ENCODE results near the gene EHD3. TPM values are rescaled to one million over a fixed set of nuclear protein-coding genes. Genes with fewer than 3 reads are reported as not detected.
A peak's percentile ranks its signal among the peaks of the same experiment; 100 is the strongest.
"Not testable (repeated sequence)": the region's sequence is repeated elsewhere in the genome, so short reads cannot be mapped to it uniquely, and the experiment has no call there.

Gene EHD3
- polyA plus RNA-seq, 1 experiment: 39.8 TPM

DNA sequence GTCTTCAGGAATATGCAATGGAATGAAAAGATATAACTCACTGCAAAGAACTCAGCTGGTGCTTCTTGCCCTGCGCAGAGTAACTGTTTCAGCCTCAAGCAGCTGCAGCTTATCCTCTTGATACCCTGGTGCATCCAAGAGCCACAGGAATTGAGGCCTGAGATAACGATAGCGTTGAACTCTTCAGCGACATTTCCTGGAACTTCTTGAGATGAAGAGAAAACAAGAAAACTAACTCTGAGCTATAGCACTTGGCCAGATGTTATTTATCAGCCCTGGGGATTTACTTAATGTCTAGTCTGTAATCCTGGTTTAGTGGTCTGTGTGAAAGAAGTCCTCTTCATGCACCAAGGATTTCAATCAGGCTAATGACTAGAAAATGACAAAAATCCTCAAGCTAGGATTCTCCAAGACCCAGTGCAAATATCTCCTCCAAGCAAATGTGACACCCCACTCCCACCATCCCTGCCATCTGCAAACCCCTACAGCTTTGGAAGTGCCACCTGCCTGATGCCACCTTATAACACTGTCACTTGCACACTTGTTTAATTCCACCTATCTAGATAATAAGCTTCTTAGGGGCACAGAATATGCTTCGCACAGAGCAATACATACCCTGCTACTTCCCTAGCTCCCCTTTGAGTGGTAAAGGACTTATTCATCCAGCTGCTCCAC, 40.6 kb downstream of the EHD3 start:
- Histone ChIP-seq H3K4me3 (ENCODE audit: low read depth, low read length) (no peak overlapping the region), H3K27ac (ENCODE audit: low read depth, low read length) (peak overlapping the region; percentile 42), H3K9me3 (ENCODE audit: control insufficient read depth, insufficient read depth, low read length) (no peaks in the 10 kb centered on the region; the same call in 1 of the 2 replicates), H3K27me3 (ENCODE audit: control insufficient read depth, insufficient read depth, low read length) (peaks cover 6% of the 10 kb centered on the region)
- TF ChIP-seq, protein P1, sequence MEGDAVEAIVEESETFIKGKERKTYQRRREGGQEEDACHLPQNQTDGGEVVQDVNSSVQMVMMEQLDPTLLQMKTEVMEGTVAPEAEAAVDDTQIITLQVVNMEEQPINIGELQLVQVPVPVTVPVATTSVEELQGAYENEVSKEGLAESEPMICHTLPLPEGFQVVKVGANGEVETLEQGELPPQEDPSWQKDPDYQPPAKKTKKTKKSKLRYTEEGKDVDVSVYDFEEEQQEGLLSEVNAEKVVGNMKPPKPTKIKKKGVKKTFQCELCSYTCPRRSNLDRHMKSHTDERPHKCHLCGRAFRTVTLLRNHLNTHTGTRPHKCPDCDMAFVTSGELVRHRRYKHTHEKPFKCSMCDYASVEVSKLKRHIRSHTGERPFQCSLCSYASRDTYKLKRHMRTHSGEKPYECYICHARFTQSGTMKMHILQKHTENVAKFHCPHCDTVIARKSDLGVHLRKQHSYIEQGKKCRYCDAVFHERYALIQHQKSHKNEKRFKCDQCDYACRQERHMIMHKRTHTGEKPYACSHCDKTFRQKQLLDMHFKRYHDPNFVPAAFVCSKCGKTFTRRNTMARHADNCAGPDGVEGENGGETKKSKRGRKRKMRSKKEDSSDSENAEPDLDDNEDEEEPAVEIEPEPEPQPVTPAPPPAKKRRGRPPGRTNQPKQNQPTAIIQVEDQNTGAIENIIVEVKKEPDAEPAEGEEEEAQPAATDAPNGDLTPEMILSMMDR (IDR thresholded peaks at IDR 0.05; ENCODE audit: low read depth, low read length): no peak
- DNase-seq (ENCODE audit: low read depth, low spot score): peak; percentile 62
- ChIA-PET CTCF (interaction anchor here (1.3 to 2.9 kb wide), 5 partner anchors 23 to 563 kb away, joined by 4 to 12 read pairs (median 8); partner anchors contain the start of gene EHD3), POLR2A (interaction anchor here (0.7 to 1.7 kb wide), 3 partner anchors 23 to 45 kb away, joined by 3 to 33 read pairs (median 5); partner anchors contain the start of gene EHD3)

DNA sequence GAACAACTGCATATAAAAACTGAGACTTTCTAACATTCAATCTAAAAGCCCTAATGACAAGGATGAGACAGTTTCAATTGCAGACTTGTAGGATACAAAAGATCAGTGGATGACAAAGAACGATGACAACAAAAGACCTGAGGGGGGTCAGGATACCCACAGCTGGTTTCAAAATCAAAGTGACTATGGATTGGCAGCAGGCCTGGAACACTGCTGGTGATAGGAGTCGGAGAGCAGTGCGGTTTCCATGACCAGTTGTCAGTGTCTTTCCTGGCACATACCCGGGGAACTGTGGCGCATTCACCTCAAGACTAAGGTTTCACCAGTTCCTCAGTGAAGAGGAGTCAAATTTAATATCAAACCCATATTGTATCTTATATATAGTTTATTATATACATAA, 42.0 kb downstream of the EHD3 start:
- no peaks in the 10 kb centered on the region; the same call in 1 of the 2 replicates for H3K9me3 ChIP-seq (ENCODE audit: control insufficient read depth, insufficient read depth, low read length)
- H3K27ac ChIP-seq (ENCODE audit: low read depth, low read length): no peak overlapping the region
- ChIA-PET POLR2A (no interaction called here), CTCF (interaction anchor here (2.2 to 2.9 kb wide), 2 partner anchors 58 to 564 kb away, joined by 11 to 12 read pairs; no protein-coding TSS in a partner anchor)
- no peak for DNase-seq (ENCODE audit: low read depth, low spot score)
- TF ChIP-seq, protein P1 (IDR thresholded peaks at IDR 0.05; ENCODE audit: low read depth, low read length): no peak
- H3K27me3 ChIP-seq (ENCODE audit: control insufficient read depth, insufficient read depth, low read length): peaks cover 6% of the 10 kb centered on the region
- no peak overlapping the region for H3K4me3 ChIP-seq (ENCODE audit: low read depth, low read length)

DNA sequence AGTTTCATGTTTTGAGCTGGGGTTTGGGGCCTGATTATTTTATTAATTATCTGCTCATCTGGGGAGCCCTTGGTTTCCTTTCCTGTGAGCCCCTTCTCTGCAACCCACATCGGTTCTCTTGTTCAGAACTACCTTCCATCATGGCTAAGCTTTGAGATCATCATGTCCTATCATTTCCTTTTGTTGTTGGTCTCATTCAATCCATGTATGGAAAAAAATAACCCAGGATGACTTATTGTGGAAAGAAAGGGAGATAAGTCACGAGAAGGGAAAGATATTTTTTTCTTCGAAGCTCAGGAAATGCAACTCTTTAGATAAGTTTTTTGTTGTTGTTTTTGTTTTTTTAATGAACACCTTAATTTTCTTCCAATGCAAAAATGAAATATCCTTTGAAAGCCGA, 43.7 kb downstream of the EHD3 start:
- H3K9me3 ChIP-seq (ENCODE audit: control insufficient read depth, insufficient read depth, low read length): no peaks in the 10 kb centered on the region; the same call in 1 of the 2 replicates
- TF ChIP-seq, protein P1 (IDR thresholded peaks at IDR 0.05; ENCODE audit: low read depth, low read length): no peak
- DNase-seq (ENCODE audit: low read depth, low spot score): no peak
- no peak overlapping the region for H3K4me3 ChIP-seq (ENCODE audit: low read depth, low read length)
- peaks cover 6% of the 10 kb centered on the region for H3K27me3 ChIP-seq (ENCODE audit: control insufficient read depth, insufficient read depth, low read length)
- ChIA-PET POLR2A (no interaction called here), CTCF (no interaction called here)
- no peak overlapping the region for H3K27ac ChIP-seq (ENCODE audit: low read depth, low read length)

DNA sequence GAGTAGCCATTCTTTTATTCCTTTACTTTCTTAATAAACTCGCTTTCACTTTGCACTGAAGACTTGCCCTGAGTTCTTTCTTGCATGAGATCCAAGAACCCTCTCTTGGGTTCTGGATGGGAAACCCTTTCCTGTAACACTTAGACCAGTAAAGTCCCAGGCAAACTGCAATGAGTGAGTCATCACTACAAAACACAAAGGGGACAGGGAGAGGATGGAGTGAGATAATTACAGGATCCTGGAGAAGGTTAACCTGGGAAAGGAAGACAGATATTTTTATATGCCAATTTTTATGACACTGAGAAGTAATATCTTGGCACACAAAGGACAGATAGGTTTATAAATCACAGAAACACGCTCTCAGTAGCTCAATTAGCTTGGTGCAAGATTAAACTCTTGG, 48.7 kb downstream of the EHD3 start:
- Histone ChIP-seq H3K27me3 (ENCODE audit: control insufficient read depth, insufficient read depth, low read length) (no peaks in the 10 kb centered on the region), H3K9me3 (ENCODE audit: control insufficient read depth, insufficient read depth, low read length) (no peaks in the 10 kb centered on the region; the same call in 1 of the 2 replicates), H3K27ac (ENCODE audit: low read depth, low read length) (no peak overlapping the region), H3K4me3 (ENCODE audit: low read depth, low read length) (no peak overlapping the region)
- TF ChIP-seq, protein P1 (IDR thresholded peaks at IDR 0.05; ENCODE audit: low read depth, low read length): no peak
- no peak for DNase-seq (ENCODE audit: low read depth, low spot score)
- ChIA-PET CTCF (no interaction called here), POLR2A (no interaction called here)

DNA sequence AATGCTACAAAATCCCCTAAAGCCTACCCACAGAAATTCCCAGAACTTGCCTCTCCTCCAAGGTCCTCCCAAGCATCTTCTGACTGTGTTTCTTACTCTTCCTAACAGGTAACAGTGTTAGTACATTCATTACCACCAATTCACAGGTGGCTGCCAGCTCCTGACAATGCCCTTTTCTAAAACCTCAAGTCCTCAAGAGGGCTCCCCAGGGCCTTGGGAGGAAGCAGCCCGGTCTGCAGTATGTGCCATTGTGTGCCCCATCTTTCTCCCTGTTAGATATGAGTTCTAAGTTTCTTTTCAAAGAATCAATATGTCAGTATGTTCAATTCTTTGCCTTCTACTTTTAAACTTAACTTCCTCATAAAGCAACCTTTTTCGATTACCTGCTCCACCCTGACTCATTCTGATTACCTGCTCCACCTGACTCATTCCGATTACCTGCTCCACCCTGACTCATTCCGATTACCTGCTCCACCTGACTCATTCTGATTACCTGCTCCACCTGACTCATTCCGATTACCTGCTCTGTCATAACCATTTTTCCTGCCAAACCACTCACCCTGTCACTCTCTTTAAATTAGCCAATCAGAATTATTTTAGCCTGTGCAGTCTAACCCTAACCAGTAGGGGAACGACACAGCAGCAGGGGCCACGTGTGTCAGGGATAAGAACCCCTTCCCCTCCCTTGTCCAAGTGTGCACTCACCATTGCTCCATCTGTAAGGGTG, 49.4 kb downstream of the EHD3 start:
- H3K4me3 ChIP-seq (ENCODE audit: low read depth, low read length); H3K27me3 ChIP-seq (ENCODE audit: control insufficient read depth, insufficient read depth, low read length); CTCF ChIA-PET; DNase-seq (ENCODE audit: low read depth, low spot score); H3K9me3 ChIP-seq (ENCODE audit: control insufficient read depth, insufficient read depth, low read length); H3K27ac ChIP-seq (ENCODE audit: low read depth, low read length); POLR2A ChIA-PET: not testable (repeated sequence)
